MM.1S (cell line): ENCODE measurements around the gene CACNB2.
"Not testable (repeated sequence)": the region's sequence is repeated elsewhere in the genome, so short reads cannot be mapped to it uniquely, and the experiment has no call there.

ENCODE experiments used
- DNase-seq: peaks from one replicate; pipeline ENCODE4 v3.0.0-alpha.2; 2015
- H2AFZ ChIP-seq: fragments of 300-600 bp; sonication (generic); 2 replicates; pipeline ENCODE4 v1.6.0; 2016; ENCODE audit warnings: antibody characterized with exemption, low read length
- H3F3A ChIP-seq: fragments of 300-600 bp; sonication (generic); 2 replicates; pipeline ENCODE4 v1.6.1; 2016; ENCODE audit warnings: mild to moderate bottlenecking, antibody characterized with exemption, low read length, moderate library complexity, mixed read lengths; ENCODE audit not compliant: insufficient read depth
- H3K27ac ChIP-seq: fragments of 300-600 bp; sonication (generic); 2 replicates; pipeline ENCODE4 v1.5.1; 2016; ENCODE audit warnings: mild to moderate bottlenecking, low read length
- H3K27me3 ChIP-seq: fragments of 300-600 bp; sonication (generic); replicated peaks from 2 replicates; pipeline ENCODE4 v1.6.0; 2016; ENCODE audit warnings: low read length; ENCODE audit not compliant: insufficient read depth
- H3K36me3 ChIP-seq: fragments of 300-600 bp; sonication (generic); replicated peaks from 2 replicates; pipeline ENCODE4 v1.6.1; 2016; ENCODE audit warnings: mild to moderate bottlenecking, low read length, mixed read lengths; ENCODE audit not compliant: insufficient read depth
- H3K4me1 ChIP-seq: fragments of 300-600 bp; sonication (generic); 2 replicates; pipeline ENCODE4 v1.6.1; 2016; ENCODE audit warnings: low read length, mixed read lengths
- H3K4me2 ChIP-seq: fragments of 300-600 bp; sonication (generic); 2 replicates; pipeline ENCODE4 v1.6.0; 2016; ENCODE audit warnings: low read depth, low read length
- H3K4me3 ChIP-seq: fragments of 300-600 bp; sonication (generic); 2 replicates; pipeline ENCODE4 v1.5.1; 2016; ENCODE audit warnings: low read length, mixed read lengths
- H3K79me2 ChIP-seq: fragments of 300-600 bp; sonication (generic); 2 replicates; pipeline ENCODE4 v1.6.1; 2016; ENCODE audit warnings: mixed run types, low read length, mixed read lengths
- H3K9ac ChIP-seq: fragments of 300-600 bp; sonication (generic); 2 replicates; pipeline ENCODE4 v1.6.1; 2016; ENCODE audit warnings: low read length, mixed read lengths
- H3K9me2 ChIP-seq: fragments of 300-600 bp; sonication (generic); replicated peaks from 2 replicates; pipeline ENCODE4 v1.6.1; 2016; ENCODE audit warnings: mild to moderate bottlenecking, low read length, mixed read lengths; ENCODE audit not compliant: insufficient read depth
- H3K9me3 ChIP-seq: fragments of 300-600 bp; sonication (generic); replicated peaks from 2 replicates; pipeline ENCODE4 v1.6.1; 2016; ENCODE audit warnings: mild to moderate bottlenecking, low read length, mixed read lengths; ENCODE audit not compliant: insufficient read depth
- H4K20me1 ChIP-seq: fragments of 300-600 bp; sonication (generic); 2 replicates; pipeline ENCODE4 v1.6.1; 2016; ENCODE audit warnings: mild to moderate bottlenecking, low read length, moderate library complexity, mixed read lengths; ENCODE audit not compliant: insufficient read depth
- CTCF ChIP-seq: fragments of 300-600 bp; sonication (generic); IDR thresholded peaks from 2 replicates; pipeline ENCODE4 v1.5.1; 2016; ENCODE audit warnings: antibody characterized with exemption, low read length, mixed read lengths
- EZH2 ChIP-seq: fragments of 300-600 bp; sonication (generic); optimal IDR thresholded peaks from 2 replicates; pipeline ENCODE3; 2017; ENCODE audit warnings: low read depth, mild to moderate bottlenecking, antibody characterized with exemption, low read length, mixed read lengths
- EZH2phosphoT487 ChIP-seq: fragments of 300-600 bp; sonication (generic); IDR thresholded peaks from 2 replicates; pipeline ENCODE4 v1.6.1; 2018; ENCODE audit warnings: antibody characterized with exemption, low read length

The CACNB2 gene

GRCh38 chr10:18438361-18439126 lies 298.3 kb downstream of the CACNB2 start:
- Histone ChIP-seq H3K4me3 (no peak overlapping the region), H3K27me3 (no peaks in the 10 kb centered on the region), H3K9me2 (no peaks in the 10 kb centered on the region), H2AFZ (no peak overlapping the region), H3K79me2 (no peaks in the 10 kb centered on the region), H3K36me3 (no peaks in the 10 kb centered on the region), H3K9ac (no peak overlapping the region), H3K4me2 (no peak overlapping the region), H4K20me1 (no peaks in the 10 kb centered on the region), H3K9me3 (no peaks in the 10 kb centered on the region), H3K4me1 (no peaks in the 10 kb centered on the region), H3K27ac (no peak overlapping the region), H3F3A (no peaks in the 10 kb centered on the region)
- no peak for DNase-seq
- no peak for TF ChIP-seq EZH2

GRCh38 chr10:18439601-18440000 lies 299.4 kb downstream of the CACNB2 start:
- H4K20me1 ChIP-seq, result no peaks in the 10 kb centered on the region
- H3K27ac ChIP-seq, result no peak overlapping the region
- no peak for DNase-seq
- no peaks in the 10 kb centered on the region for H3K36me3 ChIP-seq
- H3K9me3 ChIP-seq, result no peaks in the 10 kb centered on the region
- no peak overlapping the region for H3K4me3 ChIP-seq
- no peaks in the 10 kb centered on the region for H3F3A ChIP-seq
- no peaks in the 10 kb centered on the region for H3K27me3 ChIP-seq
- H3K4me2 ChIP-seq, result no peak overlapping the region
- TF ChIP-seq EZH2phosphoT487 (no peak), CTCF (no peak), EZH2 (no peak)
- H3K79me2 ChIP-seq, result no peaks in the 10 kb centered on the region
- no peak overlapping the region for H3K9ac ChIP-seq
- H2AFZ ChIP-seq, result no peak overlapping the region
- H3K9me2 ChIP-seq, result no peaks in the 10 kb centered on the region
- H3K4me1 ChIP-seq, result no peaks in the 10 kb centered on the region

GRCh38 chr10:18445635-18446034 lies 305.4 kb downstream of the CACNB2 start:
- not testable (repeated sequence) for H2AFZ ChIP-seq, H3K9me2 ChIP-seq, H3K9me3 ChIP-seq, H4K20me1 ChIP-seq, H3K27ac ChIP-seq, H3K79me2 ChIP-seq, DNase-seq, H3F3A ChIP-seq, H3K9ac ChIP-seq, H3K4me1 ChIP-seq, H3K27me3 ChIP-seq, H3K4me3 ChIP-seq, H3K4me2 ChIP-seq, H3K36me3 ChIP-seq

GRCh38 chr10:18446205-18446604 lies 306.0 kb downstream of the CACNB2 start:
- H3F3A ChIP-seq, result no peaks in the 10 kb centered on the region
- no peaks in the 10 kb centered on the region for H3K4me1 ChIP-seq
- no peak overlapping the region for H3K4me2 ChIP-seq
- no peak overlapping the region for H3K27ac ChIP-seq
- no peaks in the 10 kb centered on the region for H3K9me2 ChIP-seq
- no peak for DNase-seq
- no peaks in the 10 kb centered on the region for H4K20me1 ChIP-seq
- no peaks in the 10 kb centered on the region for H3K79me2 ChIP-seq
- no peaks in the 10 kb centered on the region for H3K27me3 ChIP-seq
- no peaks in the 10 kb centered on the region for H3K36me3 ChIP-seq
- H3K9me3 ChIP-seq, result no peaks in the 10 kb centered on the region
- H3K4me3 ChIP-seq, result no peak overlapping the region
- no peak overlapping the region for H2AFZ ChIP-seq
- H3K9ac ChIP-seq, result no peak overlapping the region
- TF ChIP-seq CTCF, result no peak
- no peak for TF ChIP-seq EZH2
- TF ChIP-seq EZH2phosphoT487, result no peak
